Islet precursor cell (in vitro differentiated cells): Measurements from ENCODE around the gene SLC2A3.
A peak's percentile ranks its signal among the peaks of the same experiment; 100 is the strongest.
"Not testable (repeated sequence)": the region's sequence is repeated elsewhere in the genome, so short reads cannot be mapped to it uniquely, and the experiment has no call there.

Experiments used
- DNase-seq: peaks from one replicate; pipeline ENCODE4 v3.0.0-alpha.2; 2018

Gene SLC2A3

GRCh38 chr12:7915661-7916403, 20.2 kb downstream of the SLC2A3 start:
- DNase-seq, result peak; percentile 63

- DNase-seq, result not testable (repeated sequence)
Measured at GRCh38 chr12:7910106-7910505, 25.9 kb downstream of the SLC2A3 start.

GRCh38 chr12:7907009-7907408, 29.0 kb downstream of the SLC2A3 start:
- DNase-seq, result peak; percentile 81

GRCh38 chr12:7906303-7906702, 29.7 kb downstream of the SLC2A3 start:
- DNase-seq, result peak; percentile 88

- DNase-seq, result not testable (repeated sequence)
Measured at GRCh38 chr12:7905600-7906125, 30.3 kb downstream of the SLC2A3 start.

GRCh38 chr12:7905071-7905470, 30.9 kb downstream of the SLC2A3 start:
- DNase-seq, result no peak

- not testable (repeated sequence) for DNase-seq
Measured at GRCh38 chr12:7902416-7902815, 33.6 kb downstream of the SLC2A3 start.

- DNase-seq, result no peak
Measured at GRCh38 chr12:7899755-7900154, 36.2 kb downstream of the SLC2A3 start.

- not testable (repeated sequence) for DNase-seq
Measured at GRCh38 chr12:7896726-7897125, 39.3 kb downstream of the SLC2A3 start.

GRCh38 chr12:7892186-7892980, 43.6 kb downstream of the SLC2A3 start:
- no peak for DNase-seq

GRCh38 chr12:7884689-7885088, 51.3 kb downstream of the SLC2A3 start:
- no peak for DNase-seq

GRCh38 chr12:7881736-7882120, 54.3 kb downstream of the SLC2A3 start:
- not testable (repeated sequence) for DNase-seq

- not testable (repeated sequence) for DNase-seq
Measured at GRCh38 chr12:7880952-7881735, 54.8 kb downstream of the SLC2A3 start.

GRCh38 chr12:7879246-7879645, 56.7 kb downstream of the SLC2A3 start:
- no peak for DNase-seq

- no peak for DNase-seq
Measured at GRCh38 chr12:7877420-7877819, 58.6 kb downstream of the SLC2A3 start.

GRCh38 chr12:7872566-7873319, 63.2 kb downstream of the SLC2A3 start, which contains the start of gene SLC2A14:
Gene SLC2A14, minus strand, starts transcription at chr12:7872915. Its CDS starts 3,035 bp downstream, at chr12:7869880.
- DNase-seq, result no peak

- DNase-seq, result no peak
Measured at GRCh38 chr12:7870335-7870734, 65.7 kb downstream of the SLC2A3 start.
